ENCODE data around the gene DCTN4. TPM values are rescaled to one million over a fixed set of nuclear protein-coding genes. Genes with fewer than 3 reads are reported as not detected.

Gene DCTN4
- total and polyA plus RNA-seq, 9 of the 15 experiments (the other 6 are each of a cell fraction or from before 2014, with no cell fraction given) = 20.4 to 64.9 (median 49.9) TPM

- TF ChIP-seq HNRNPLL (IDR thresholded peaks at IDR 0.05; ENCODE audit: low read depth, low read length, poor library complexity, severe bottlenecking) (peak; percentile 31), FOXP1 (CRISPR knock-in tag; IDR thresholded peaks at IDR 0.05) (peak; percentile 53; the same call in 1 of the 2 replicates), BRD4 (IDR thresholded peaks at IDR 0.05) (peak; percentile 67), RAD21 (CRISPR knock-in tag; conservative IDR thresholded peaks at IDR 0.05 in 1 of 2, IDR thresholded peaks at IDR 0.05 in 1 of 2) (peak; percentile 36; a peak in 3 of 4 replicates), RBM15 (IDR thresholded peaks at IDR 0.05; ENCODE audit: insufficient read depth, low read length) (no peak), ETS1 (conservative IDR thresholded peaks at IDR 0.05; ENCODE audit: control insufficient read depth, low read depth, low read length) (peak; percentile 25; the same call in 1 of the 2 replicates), FOXP4 (CRISPR knock-in tag; IDR thresholded peaks at IDR 0.05; ENCODE audit: borderline replicate concordance) (no peak), SETDB1 (IDR thresholded peaks at IDR 0.05; ENCODE audit: low read length) (no peak), TGIF2 (CRISPR knock-in tag; IDR thresholded peaks at IDR 0.05) (no peak), ARID4B (CRISPR knock-in tag; IDR thresholded peaks at IDR 0.05) (peak; percentile 80), ELF2 (CRISPR knock-in tag; IDR thresholded peaks at IDR 0.05) (peak; percentile 36), MEIS2 (IDR thresholded peaks at IDR 0.05; ENCODE audit: partially characterized antibody) (peak; percentile 22), GATA2 (CRISPR knock-in tag; IDR thresholded peaks at IDR 0.05) (no peak), ZNF121 (CRISPR knock-in tag; conservative IDR thresholded peaks at IDR 0.05) (no peak), SMC3 (conservative IDR thresholded peaks at IDR 0.05; ENCODE audit: insufficient read depth, low read depth, low read length) (0 out of 2 replicates have a peak, but pooled peaks have one; percentile 19), PRPF4 (IDR thresholded peaks at IDR 0.05; ENCODE audit: insufficient read depth, low read depth, low read length, poor library complexity, severe bottlenecking) (no peak), ZBTB26 (CRISPR knock-in tag; IDR thresholded peaks at IDR 0.05) (no peak), CTBP1 (IDR thresholded peaks at IDR 0.05; ENCODE audit: borderline replicate concordance) (peak; percentile 71; the same call in 1 of the 2 replicates)
Measured at GRCh38 chr5:150700594-150701377, 58.0 kb downstream of the DCTN4 start, which contains the start of gene RBM22 (continued).
